PFSK-1 (cell line): Measurements from ENCODE around the gene RPL12.

ENCODE experiments used
- FOXP2 ChIP-seq: optimal IDR thresholded peaks from 2 replicates; pipeline ENCODE3; 2011; ENCODE audit warnings: borderline replicate concordance, control low read depth, inconsistent platforms; ENCODE audit not compliant: insufficient read depth; ENCODE audit errors: extremely low read length, extremely low read depth
- POLR2AphosphoS5 ChIP-seq: IDR thresholded peaks from 2 replicates; pipeline ENCODE4 v1.6.1; 2012; ENCODE audit warnings: low read depth, mild to moderate bottlenecking, control low read depth, low read length, moderate library complexity
- REST ChIP-seq, 2 experiments: IDR thresholded peaks; 2 replicates each; pipeline versions ENCODE4 v1.6.1 to v1.8.0; 2011 to 2012; ENCODE audit warnings: low read depth in 2 of 2, low read length in 2 of 2, control low read depth in 1 of 2, inconsistent platforms in 1 of 2, mild to moderate bottlenecking in 1 of 2, moderate library complexity in 1 of 2; ENCODE audit not compliant: insufficient read depth in 1 of 2
- SIN3A ChIP-seq: IDR thresholded peaks from 2 replicates; pipeline ENCODE4 v1.6.1; 2012; ENCODE audit warnings: mild to moderate bottlenecking, low read length, moderate library complexity, borderline replicate concordance; ENCODE audit not compliant: insufficient read depth
- TAF1 ChIP-seq: IDR thresholded peaks from 2 replicates; pipeline ENCODE4 v1.6.1; 2012; ENCODE audit warnings: low read length, control low read depth, borderline replicate concordance; ENCODE audit not compliant: insufficient read depth

The RPL12 gene

DNA sequence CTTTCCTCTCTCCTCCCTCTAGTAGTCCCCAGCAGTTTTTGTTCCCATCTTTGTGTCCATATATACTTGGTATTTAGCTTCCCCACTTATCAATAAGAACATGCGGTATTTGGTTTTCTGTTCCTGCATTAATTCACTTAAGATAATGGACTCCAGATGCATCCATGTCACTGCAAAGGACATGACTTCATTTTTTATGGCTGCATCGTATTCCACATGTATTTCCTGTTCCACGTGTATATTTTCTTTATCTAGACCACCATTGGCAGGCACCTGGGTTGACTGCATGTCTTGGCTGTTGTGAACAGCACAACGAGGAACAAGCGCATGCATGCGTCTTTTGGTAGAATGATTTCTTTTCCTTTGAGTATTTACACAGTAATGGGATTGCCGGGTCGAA is 20.8 kb downstream of the RPL12 start:
- TF ChIP-seq POLR2AphosphoS5 (no peak), REST (IDR thresholded peaks at IDR 0.05; ENCODE audit: insufficient read depth in 1 of 2, low read depth in 2 of 2, low read length in 2 of 2) (no peak), TAF1 (no peak), FOXP2 (no peak), SIN3A (no peak)

DNA sequence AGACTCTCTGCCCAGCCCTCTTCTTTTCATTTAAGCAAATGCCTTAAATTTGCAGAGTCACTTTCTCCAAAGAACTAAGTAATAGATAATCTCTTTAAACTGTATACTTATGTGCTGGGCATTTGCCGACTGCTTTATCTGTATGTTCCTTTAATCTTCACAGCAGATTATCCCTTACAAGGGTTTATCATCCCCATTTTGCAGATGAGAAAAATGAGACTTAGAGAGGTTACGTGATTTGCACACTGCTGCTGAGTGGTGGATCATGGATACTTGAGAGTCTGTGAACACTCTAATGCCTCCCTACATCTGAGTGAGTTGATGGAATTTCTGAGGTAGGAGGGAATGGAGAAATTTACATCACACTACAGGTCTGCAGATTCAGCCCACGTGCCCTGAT is 22.9 kb downstream of the RPL12 start:
- TF ChIP-seq TAF1 (no peak), SIN3A (no peak), FOXP2 (no peak), REST (IDR thresholded peaks at IDR 0.05; ENCODE audit: insufficient read depth in 1 of 2, low read depth in 2 of 2, low read length in 2 of 2) (no peak), POLR2AphosphoS5 (no peak)

DNA sequence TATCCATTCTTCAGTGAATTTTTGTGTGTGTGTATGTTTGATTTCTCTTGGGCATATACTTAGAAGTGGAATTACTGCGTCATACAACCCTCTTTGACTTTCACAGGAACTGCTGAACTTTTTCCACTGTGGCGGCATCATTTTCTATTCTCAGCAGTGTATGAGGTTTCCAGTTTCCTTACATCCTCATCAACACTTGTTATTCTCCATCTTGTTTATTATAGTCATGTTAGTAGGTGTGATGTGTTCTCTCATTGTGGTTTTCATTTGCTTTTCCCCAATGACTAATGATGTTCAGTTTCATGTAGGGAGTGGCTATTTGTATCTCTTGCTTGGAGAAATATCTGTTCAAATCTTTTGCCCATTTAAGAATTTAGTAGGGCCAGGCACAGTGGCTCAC is 24.4 kb downstream of the RPL12 start:
- no peak for TF ChIP-seq SIN3A
- no peak for TF ChIP-seq REST (IDR thresholded peaks at IDR 0.05; ENCODE audit: insufficient read depth in 1 of 2, low read depth in 2 of 2, low read length in 2 of 2)
- TF ChIP-seq FOXP2: no peak
- TF ChIP-seq TAF1: no peak
- TF ChIP-seq POLR2AphosphoS5: no peak

- TF ChIP-seq FOXP2 (no peak), POLR2AphosphoS5 (no peak), REST (IDR thresholded peaks at IDR 0.05; ENCODE audit: insufficient read depth in 1 of 2, low read depth in 2 of 2, low read length in 2 of 2) (no peak), SIN3A (no peak), TAF1 (no peak)
Measured at GRCh38 chr9:127424676-127424999, 26.6 kb downstream of the RPL12 start.

- peak; percentile 64; the same call in 1 of the 2 replicates for TF ChIP-seq SIN3A
- TF ChIP-seq TAF1: peak; percentile 61; the same call in 1 of the 2 replicates
- TF ChIP-seq FOXP2: no peak
- peak; percentile 73 to 84 for TF ChIP-seq REST (IDR thresholded peaks at IDR 0.05; ENCODE audit: insufficient read depth in 1 of 2, low read depth in 2 of 2, low read length in 2 of 2)
- peak; percentile 75 for TF ChIP-seq POLR2AphosphoS5
Measured at GRCh38 chr9:127423934-127424675, 27.1 kb downstream of the RPL12 start, which contains the start of gene ZNF79. TSS of gene ZNF79 (plus strand) at chr9:127424382. CDS start at chr9:127424788, 406 bp downstream.
